ENCODE measurements around the gene DFFA. TPM values are rescaled to one million over a fixed set of nuclear protein-coding genes. Genes with fewer than 3 reads are reported as not detected.

Gene DFFA
- total RNA-seq, 2 donors from 2014 or later = 100 to 105 TPM

- no peaks in the 10 kb centered on the region for H3K4me1 Mint-ChIP-seq
- H3K36me3 ChIP-seq (ENCODE audit: control insufficient read depth, insufficient read depth, low read length) = peaks cover 17% of the 10 kb centered on the region
- H3K9me3 Mint-ChIP-seq = no peaks in the 10 kb centered on the region
- no peaks in the 10 kb centered on the region for H3K4me1 ChIP-seq (ENCODE audit: control insufficient read depth, insufficient read depth, low read length)
- H3K9ac ChIP-seq (ENCODE audit: extremely low read depth, low read length, poor library complexity, severe bottlenecking) = no peak overlapping the region
- no peak overlapping the region for H3K27ac ChIP-seq (ENCODE audit: low read depth, low read length)
- H3K4me3 Mint-ChIP-seq = no peak overlapping the region
- TF ChIP-seq CTCF (conservative IDR thresholded peaks at IDR 0.05) = peak; percentile 97
- peaks cover 9% of the 10 kb centered on the region for H3K36me3 Mint-ChIP-seq (ENCODE audit: low read depth)
- H3K4me3 ChIP-seq (ENCODE audit: low read length) = no peak overlapping the region
- no peaks in the 10 kb centered on the region for H3K9me3 ChIP-seq (ENCODE audit: control insufficient read depth, low read length)
- 44 to 51% methylated on average over 11 to 15 of the region's 15 CpGs for WGBS, 2 experiments (ENCODE audit: insufficient coverage in 1 of 2, insufficient read length in 1 of 2)
- peak overlapping the region; percentile 2 for H3K27ac Mint-ChIP-seq
- no peaks in the 10 kb centered on the region for H3K27me3 Mint-ChIP-seq (ENCODE audit: insufficient read depth)
- peak; percentile 95 for DNase-seq
- H3K27me3 ChIP-seq (ENCODE audit: control insufficient read depth, insufficient read depth, low read length, poor library complexity, severe bottlenecking) = no peaks in the 10 kb centered on the region
Observed at GRCh38 chr1:10494754-10495474, 22.6 kb upstream of the DFFA start.

- no peak overlapping the region for H3K27ac ChIP-seq (ENCODE audit: low read depth, low read length)
- TF ChIP-seq CTCF (conservative IDR thresholded peaks at IDR 0.05) = no peak
- Mint-ChIP-seq H3K36me3 (ENCODE audit: low read depth) (peaks cover 10% of the 10 kb centered on the region), H3K27me3 (ENCODE audit: insufficient read depth) (no peaks in the 10 kb centered on the region), H3K4me3 (no peak overlapping the region), H3K27ac (no peak overlapping the region), H3K9me3 (no peaks in the 10 kb centered on the region), H3K4me1 (no peaks in the 10 kb centered on the region)
- DNase-seq = no peak
- no peak overlapping the region for H3K4me3 ChIP-seq (ENCODE audit: low read length)
- H3K9ac ChIP-seq (ENCODE audit: extremely low read depth, low read length, poor library complexity, severe bottlenecking) = no peak overlapping the region
- no peaks in the 10 kb centered on the region for H3K27me3 ChIP-seq (ENCODE audit: control insufficient read depth, insufficient read depth, low read length, poor library complexity, severe bottlenecking)
- peaks cover 17% of the 10 kb centered on the region for H3K36me3 ChIP-seq (ENCODE audit: control insufficient read depth, insufficient read depth, low read length)
- no peaks in the 10 kb centered on the region for H3K9me3 ChIP-seq (ENCODE audit: control insufficient read depth, low read length)
- WGBS, 2 experiments (ENCODE audit: insufficient coverage in 1 of 2, insufficient read length in 1 of 2) = 89 to 100% methylated on average over 1 to 5 of the region's 5 CpGs
- no peaks in the 10 kb centered on the region for H3K4me1 ChIP-seq (ENCODE audit: control insufficient read depth, insufficient read depth, low read length)
Observed at GRCh38 chr1:10494418-10494753, 22.1 kb upstream of the DFFA start.

GRCh38 chr1:10490286-10490970, 18.1 kb upstream of the DFFA start:
- peak overlapping the region; percentile 84 for H3K27ac ChIP-seq (ENCODE audit: low read depth, low read length)
- Mint-ChIP-seq H3K4me3 (no peak overlapping the region), H3K9me3 (peaks cover 2% of the 10 kb centered on the region), H3K27ac (no peak overlapping the region), H3K27me3 (ENCODE audit: insufficient read depth) (no peaks in the 10 kb centered on the region), H3K36me3 (ENCODE audit: low read depth) (peaks cover 12% of the 10 kb centered on the region), H3K4me1 (peaks cover 2% of the 10 kb centered on the region)
- no peaks in the 10 kb centered on the region for H3K4me1 ChIP-seq (ENCODE audit: control insufficient read depth, insufficient read depth, low read length)
- H3K27me3 ChIP-seq (ENCODE audit: control insufficient read depth, insufficient read depth, low read length, poor library complexity, severe bottlenecking) = no peaks in the 10 kb centered on the region
- H3K9ac ChIP-seq (ENCODE audit: extremely low read depth, low read length, poor library complexity, severe bottlenecking) = no peak overlapping the region
- H3K9me3 ChIP-seq (ENCODE audit: control insufficient read depth, low read length) = no peaks in the 10 kb centered on the region
- TF ChIP-seq CTCF (conservative IDR thresholded peaks at IDR 0.05) = no peak
- 74 to 81% methylated on average over 7 to 12 of the region's 12 CpGs for WGBS, 2 experiments (ENCODE audit: insufficient coverage in 1 of 2, insufficient read length in 1 of 2)
- H3K4me3 ChIP-seq (ENCODE audit: low read length) = no peak overlapping the region
- H3K36me3 ChIP-seq (ENCODE audit: control insufficient read depth, insufficient read depth, low read length) = no peaks in the 10 kb centered on the region
- DNase-seq = no peak
